ENCODE results near the gene KCNJ3. TPM values are rescaled to one million over a fixed set of nuclear protein-coding genes. Genes with fewer than 3 reads are reported as not detected.

KCNJ3 gene
- total and polyA plus RNA-seq, 2 of the 13 experiments (the other 11 are each of a cell fraction or from before 2014, with no cell fraction given): not detected

GRCh38 chr2:154686162-154686561 is 12.3 kb upstream of the KCNJ3 start:
- H4K20me1 ChIP-seq (ENCODE audit: insufficient read depth, low read length): no peaks in the 10 kb centered on the region
- CTCF ChIA-PET (ENCODE audit: low intra/inter-chr PET ratio, low total read pairs): no interaction called here
- no TSS peak for BruUV-seq (replicated peaks)
- in situ Hi-C loops (cut with HindIII; ENCODE audit: extremely low pct_ligation_motif_present, low pct_unique_long_range_greater_than_20kb) (no loop called here), intact Hi-C loops (cut with micrococcal nuclease; ENCODE audit: unreplicated experiment) (loop anchor here (1.0 to 5.0 kb wide), 2 partner anchors 41 to 284 kb away; no protein-coding TSS in a partner anchor)
- POLR2A ChIA-PET: no interaction called here
- 6% methylated on average over 3 of the region's 3 CpGs for WGBS (ENCODE audit: low lambda C conversion rate)
- peak; percentile 40; the same call in 1 of the 2 replicates for TF ChIP-seq STAG1 (CRISPR knock-in tag; IDR thresholded peaks at IDR 0.05)
- no peak for TF ChIP-seq MXD4 (CRISPR knock-in tag; IDR thresholded peaks at IDR 0.05)
- no peak for TF ChIP-seq MEF2D (CRISPR knock-in tag; IDR thresholded peaks at IDR 0.05)
- TF ChIP-seq, protein P1, sequence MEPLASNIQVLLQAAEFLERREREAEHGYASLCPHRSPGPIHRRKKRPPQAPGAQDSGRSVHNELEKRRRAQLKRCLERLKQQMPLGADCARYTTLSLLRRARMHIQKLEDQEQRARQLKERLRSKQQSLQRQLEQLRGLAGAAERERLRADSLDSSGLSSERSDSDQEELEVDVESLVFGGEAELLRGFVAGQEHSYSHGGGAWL (CRISPR knock-in tag; IDR thresholded peaks at IDR 0.05): no peak
- FAIRE-seq: no peak
- no peaks in the 10 kb centered on the region for H3K27me3 ChIP-seq (ENCODE audit: control insufficient read depth in 1 of 2, insufficient read depth in 2 of 2, low read length in 2 of 2)
- H3K4me2 ChIP-seq (ENCODE audit: low read depth, low read length): no peak overlapping the region
- H3K4me3 ChIP-seq (replicated peaks in 1 of 3; ENCODE audit: insufficient read depth in 1 of 3, low read depth in 2 of 3, low read length in 3 of 3): no peak overlapping the region
- no peak overlapping the region for H3K27ac ChIP-seq (ENCODE audit: extremely low read length, insufficient read depth, low read length)
- DNase-seq (ENCODE audit: low spot score): no peak
- H3K36me3 ChIP-seq (replicated peaks in 1 of 2; ENCODE audit: control insufficient read depth in 1 of 2, insufficient read depth in 2 of 2, low read length in 2 of 2): no peaks in the 10 kb centered on the region
- no peak overlapping the region for H3K9ac ChIP-seq (ENCODE audit: insufficient read depth, low read depth, low read length)
- no peaks in the 10 kb centered on the region for H3K4me1 ChIP-seq (ENCODE audit: insufficient read depth, low read length)
- no peak overlapping the region for H2AFZ ChIP-seq (ENCODE audit: low read length)
- ATAC-seq: no peak; the same call in 2 of the 3 replicates
- no peaks in the 10 kb centered on the region for H3K79me2 ChIP-seq (ENCODE audit: insufficient read depth, low read length)
- no peaks in the 10 kb centered on the region for H3K9me3 ChIP-seq (ENCODE audit: low read length)

DNA sequence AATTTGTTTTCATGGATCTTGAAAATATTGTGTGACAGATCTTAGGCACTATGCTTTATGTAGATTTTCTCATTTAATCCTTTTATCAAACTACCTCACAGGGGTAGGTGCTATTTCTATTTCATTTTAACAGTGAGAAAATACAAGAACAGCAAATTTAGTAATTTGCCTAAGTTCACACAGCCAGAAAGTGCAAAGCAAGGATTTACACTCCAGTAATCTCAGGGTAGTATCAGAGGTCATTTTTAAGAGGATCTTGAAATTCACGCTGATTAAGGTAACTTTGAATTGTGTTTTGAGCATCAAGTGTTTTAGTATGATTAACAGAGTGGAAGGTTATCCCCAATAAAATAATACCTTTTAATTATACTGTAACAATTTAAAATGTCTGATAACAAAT is 10.1 kb upstream of the KCNJ3 start:
- Histone ChIP-seq H3K4me2 (ENCODE audit: low read depth, low read length) (no peak overlapping the region), H3K79me2 (ENCODE audit: insufficient read depth, low read length) (no peaks in the 10 kb centered on the region), H3K9me3 (ENCODE audit: low read length) (no peaks in the 10 kb centered on the region), H3K36me3 (replicated peaks in 1 of 2; ENCODE audit: control insufficient read depth in 1 of 2, insufficient read depth in 2 of 2, low read length in 2 of 2) (no peaks in the 10 kb centered on the region), H3K27me3 (ENCODE audit: control insufficient read depth in 1 of 2, insufficient read depth in 2 of 2, low read length in 2 of 2) (no peaks in the 10 kb centered on the region), H3K27ac (ENCODE audit: extremely low read length, insufficient read depth, low read length) (no peak overlapping the region), H3K4me3 (replicated peaks in 1 of 3; ENCODE audit: insufficient read depth in 1 of 3, low read depth in 2 of 3, low read length in 3 of 3) (no peak overlapping the region), H3K9ac (ENCODE audit: insufficient read depth, low read depth, low read length) (no peak overlapping the region), H4K20me1 (ENCODE audit: insufficient read depth, low read length) (no peaks in the 10 kb centered on the region), H2AFZ (ENCODE audit: low read length) (no peak overlapping the region), H3K4me1 (ENCODE audit: insufficient read depth, low read length) (no peaks in the 10 kb centered on the region)
- DNase-seq (ENCODE audit: low spot score) (no peak), FAIRE-seq (peak; percentile 18), ATAC-seq (no peak)
- no TSS peak for BruUV-seq (replicated peaks)
- TF ChIP-seq, protein P2, sequence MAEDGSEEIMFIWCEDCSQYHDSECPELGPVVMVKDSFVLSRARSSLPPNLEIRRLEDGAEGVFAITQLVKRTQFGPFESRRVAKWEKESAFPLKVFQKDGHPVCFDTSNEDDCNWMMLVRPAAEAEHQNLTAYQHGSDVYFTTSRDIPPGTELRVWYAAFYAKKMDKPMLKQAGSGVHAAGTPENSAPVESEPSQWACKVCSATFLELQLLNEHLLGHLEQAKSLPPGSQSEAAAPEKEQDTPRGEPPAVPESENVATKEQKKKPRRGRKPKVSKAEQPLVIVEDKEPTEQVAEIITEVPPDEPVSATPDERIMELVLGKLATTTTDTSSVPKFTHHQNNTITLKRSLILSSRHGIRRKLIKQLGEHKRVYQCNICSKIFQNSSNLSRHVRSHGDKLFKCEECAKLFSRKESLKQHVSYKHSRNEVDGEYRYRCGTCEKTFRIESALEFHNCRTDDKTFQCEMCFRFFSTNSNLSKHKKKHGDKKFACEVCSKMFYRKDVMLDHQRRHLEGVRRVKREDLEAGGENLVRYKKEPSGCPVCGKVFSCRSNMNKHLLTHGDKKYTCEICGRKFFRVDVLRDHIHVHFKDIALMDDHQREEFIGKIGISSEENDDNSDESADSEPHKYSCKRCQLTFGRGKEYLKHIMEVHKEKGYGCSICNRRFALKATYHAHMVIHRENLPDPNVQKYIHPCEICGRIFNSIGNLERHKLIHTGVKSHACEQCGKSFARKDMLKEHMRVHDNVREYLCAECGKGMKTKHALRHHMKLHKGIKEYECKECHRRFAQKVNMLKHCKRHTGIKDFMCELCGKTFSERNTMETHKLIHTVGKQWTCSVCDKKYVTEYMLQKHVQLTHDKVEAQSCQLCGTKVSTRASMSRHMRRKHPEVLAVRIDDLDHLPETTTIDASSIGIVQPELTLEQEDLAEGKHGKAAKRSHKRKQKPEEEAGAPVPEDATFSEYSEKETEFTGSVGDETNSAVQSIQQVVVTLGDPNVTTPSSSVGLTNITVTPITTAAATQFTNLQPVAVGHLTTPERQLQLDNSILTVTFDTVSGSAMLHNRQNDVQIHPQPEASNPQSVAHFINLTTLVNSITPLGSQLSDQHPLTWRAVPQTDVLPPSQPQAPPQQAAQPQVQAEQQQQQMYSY (CRISPR knock-in tag; IDR thresholded peaks at IDR 0.05): no peak
- no peak for TF ChIP-seq POLR2AphosphoS2 (IDR thresholded peaks at IDR 0.05; ENCODE audit: low read depth, low read length)
- in situ Hi-C loops (cut with HindIII; ENCODE audit: extremely low pct_ligation_motif_present, low pct_unique_long_range_greater_than_20kb) (no loop called here), intact Hi-C loops (cut with micrococcal nuclease; ENCODE audit: unreplicated experiment) (loop anchor here (2.0 to 5.0 kb wide), 2 partner anchors 242 to 286 kb away; no protein-coding TSS in a partner anchor)
- 0% methylated on average over 1 of the region's 1 CpG for WGBS (ENCODE audit: low lambda C conversion rate)
- POLR2A ChIA-PET: no interaction called here
- CTCF ChIA-PET (ENCODE audit: low intra/inter-chr PET ratio, low total read pairs): no interaction called here
